GM21528 (cell line): Measurements from ENCODE around the gene NOX3.
A peak's percentile ranks its signal among the peaks of the same experiment; 100 is the strongest.
"Not testable (repeated sequence)": the region's sequence is repeated elsewhere in the genome, so short reads cannot be mapped to it uniquely, and the experiment has no call there.

Experiments
- ATAC-seq: cut with Tn5 transposase; IDR thresholded peaks from one replicate; pipeline ENCODE4 v1.9.1; 2021; ENCODE audit warnings: mild to moderate bottlenecking, moderate library complexity; ENCODE audit not compliant: unreplicated experiment, low FRiP score

NOX3 gene

GRCh38 chr6:155470979-155471616 lies 15.5 kb upstream of the NOX3 start:
- ATAC-seq, result not testable (repeated sequence)

GRCh38 chr6:155468543-155468942 lies 12.9 kb upstream of the NOX3 start:
- not testable (repeated sequence) for ATAC-seq

- ATAC-seq, result no peak
Measured at GRCh38 chr6:155466539-155466938, 10.9 kb upstream of the NOX3 start.

- ATAC-seq, result no peak
Measured at GRCh38 chr6:155461556-155461955, 5.9 kb upstream of the NOX3 start.

GRCh38 chr6:155454471-155454870 lies 1.2 kb downstream of the NOX3 start:
- no peak for ATAC-seq

GRCh38 chr6:155454008-155454407 lies 1.6 kb downstream of the NOX3 start:
- no peak for ATAC-seq

- ATAC-seq, result no peak
Measured at GRCh38 chr6:155452576-155452975, 3.1 kb downstream of the NOX3 start.

GRCh38 chr6:155451530-155451929 lies 4.1 kb downstream of the NOX3 start:
- not testable (repeated sequence) for ATAC-seq

GRCh38 chr6:155450240-155450581 lies 5.4 kb downstream of the NOX3 start:
- no peak for ATAC-seq

GRCh38 chr6:155449450-155450239 lies 6.0 kb downstream of the NOX3 start:
- no peak for ATAC-seq

GRCh38 chr6:155448668-155449449 lies 6.8 kb downstream of the NOX3 start:
- ATAC-seq, result no peak

GRCh38 chr6:155447949-155448348 lies 7.7 kb downstream of the NOX3 start:
- ATAC-seq, result no peak

GRCh38 chr6:155444952-155445903 lies 10.4 kb downstream of the NOX3 start:
- no peak for ATAC-seq

GRCh38 chr6:155444120-155444917 lies 11.3 kb downstream of the NOX3 start:
- no peak for ATAC-seq

GRCh38 chr6:155443168-155443567 lies 12.5 kb downstream of the NOX3 start:
- no peak for ATAC-seq

GRCh38 chr6:155442562-155442961 lies 13.1 kb downstream of the NOX3 start:
- ATAC-seq, result no peak

- ATAC-seq, result no peak
Measured at GRCh38 chr6:155441112-155441465, 14.6 kb downstream of the NOX3 start.

GRCh38 chr6:155440398-155441111 lies 15.1 kb downstream of the NOX3 start:
- ATAC-seq, result no peak

- ATAC-seq, result peak; percentile 54
Measured at GRCh38 chr6:155439376-155439775, 16.3 kb downstream of the NOX3 start.
